ENCODE measurements around the gene SALL2.
A peak's percentile ranks its signal among the peaks of the same experiment; 100 is the strongest.

Gene SALL2

DNA sequence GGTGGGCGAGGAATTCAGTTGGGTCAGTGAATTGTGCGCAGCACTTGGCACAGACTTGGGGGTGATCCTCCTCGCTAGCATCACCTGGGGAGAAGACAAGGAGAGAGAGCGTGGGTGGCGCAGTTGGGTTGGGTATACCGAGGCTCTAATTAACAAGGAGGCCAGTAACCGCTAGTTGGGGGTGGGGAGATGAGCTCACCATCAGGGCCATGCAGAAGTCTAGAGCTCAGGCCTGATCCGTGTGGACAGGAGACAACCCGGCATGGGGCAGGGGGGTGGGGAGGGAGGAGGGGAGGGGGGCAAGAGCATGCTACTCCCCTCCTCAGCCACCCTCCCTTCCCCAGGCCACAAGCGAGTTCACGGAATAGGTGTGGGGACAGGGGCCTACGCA, 580 bp downstream of the SALL2 start:
- Histone ChIP-seq H3K79me2 (ENCODE audit: insufficient read depth, low read length) (peaks cover 5% of the 10 kb centered on the region), H3K9ac (ENCODE audit: low read depth, low read length) (peak overlapping the region; percentile 75; the same call in 1 of the 2 replicates), H3K4me3 (ENCODE audit: low read depth in 1 of 2, low read length in 2 of 2) (peak overlapping the region; percentile 69 to 88; a peak in 3 of 4 replicates), H3K4me2 (ENCODE audit: insufficient read depth, low read length) (peak overlapping the region; percentile 82), H3K9me3 (ENCODE audit: insufficient read depth, low read length, severe bottlenecking) (no peaks in the 10 kb centered on the region), H3K36me3 (ENCODE audit: insufficient read depth, low read length) (peaks cover 8% of the 10 kb centered on the region), H2AFZ (ENCODE audit: low read depth, low read length) (peak overlapping the region; percentile 94), H3K27me3 (ENCODE audit: insufficient read depth, low read length, poor library complexity) (no peaks in the 10 kb centered on the region), H4K20me1 (ENCODE audit: insufficient read depth, low read length) (no peaks in the 10 kb centered on the region), H3K4me1 (ENCODE audit: insufficient read depth, low read length) (peaks cover 16% of the 10 kb centered on the region), H3K27ac (ENCODE audit: low read length) (peak overlapping the region; percentile 74; the same call in 1 of the 2 replicates)
- TF ChIP-seq, protein P1, sequence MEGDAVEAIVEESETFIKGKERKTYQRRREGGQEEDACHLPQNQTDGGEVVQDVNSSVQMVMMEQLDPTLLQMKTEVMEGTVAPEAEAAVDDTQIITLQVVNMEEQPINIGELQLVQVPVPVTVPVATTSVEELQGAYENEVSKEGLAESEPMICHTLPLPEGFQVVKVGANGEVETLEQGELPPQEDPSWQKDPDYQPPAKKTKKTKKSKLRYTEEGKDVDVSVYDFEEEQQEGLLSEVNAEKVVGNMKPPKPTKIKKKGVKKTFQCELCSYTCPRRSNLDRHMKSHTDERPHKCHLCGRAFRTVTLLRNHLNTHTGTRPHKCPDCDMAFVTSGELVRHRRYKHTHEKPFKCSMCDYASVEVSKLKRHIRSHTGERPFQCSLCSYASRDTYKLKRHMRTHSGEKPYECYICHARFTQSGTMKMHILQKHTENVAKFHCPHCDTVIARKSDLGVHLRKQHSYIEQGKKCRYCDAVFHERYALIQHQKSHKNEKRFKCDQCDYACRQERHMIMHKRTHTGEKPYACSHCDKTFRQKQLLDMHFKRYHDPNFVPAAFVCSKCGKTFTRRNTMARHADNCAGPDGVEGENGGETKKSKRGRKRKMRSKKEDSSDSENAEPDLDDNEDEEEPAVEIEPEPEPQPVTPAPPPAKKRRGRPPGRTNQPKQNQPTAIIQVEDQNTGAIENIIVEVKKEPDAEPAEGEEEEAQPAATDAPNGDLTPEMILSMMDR (IDR thresholded peaks at IDR 0.05; ENCODE audit: borderline replicate concordance, extremely low read depth, low read length, poor library complexity, severe bottlenecking) = no peak
- no peak for TF ChIP-seq EZH2 (IDR thresholded peaks at IDR 0.05; ENCODE audit: borderline replicate concordance, low read depth, low read length, severe bottlenecking)
- ATAC-seq (ENCODE audit: insufficient read depth, low read depth) (no peak), DNase-seq (peak; percentile 16)

DNA sequence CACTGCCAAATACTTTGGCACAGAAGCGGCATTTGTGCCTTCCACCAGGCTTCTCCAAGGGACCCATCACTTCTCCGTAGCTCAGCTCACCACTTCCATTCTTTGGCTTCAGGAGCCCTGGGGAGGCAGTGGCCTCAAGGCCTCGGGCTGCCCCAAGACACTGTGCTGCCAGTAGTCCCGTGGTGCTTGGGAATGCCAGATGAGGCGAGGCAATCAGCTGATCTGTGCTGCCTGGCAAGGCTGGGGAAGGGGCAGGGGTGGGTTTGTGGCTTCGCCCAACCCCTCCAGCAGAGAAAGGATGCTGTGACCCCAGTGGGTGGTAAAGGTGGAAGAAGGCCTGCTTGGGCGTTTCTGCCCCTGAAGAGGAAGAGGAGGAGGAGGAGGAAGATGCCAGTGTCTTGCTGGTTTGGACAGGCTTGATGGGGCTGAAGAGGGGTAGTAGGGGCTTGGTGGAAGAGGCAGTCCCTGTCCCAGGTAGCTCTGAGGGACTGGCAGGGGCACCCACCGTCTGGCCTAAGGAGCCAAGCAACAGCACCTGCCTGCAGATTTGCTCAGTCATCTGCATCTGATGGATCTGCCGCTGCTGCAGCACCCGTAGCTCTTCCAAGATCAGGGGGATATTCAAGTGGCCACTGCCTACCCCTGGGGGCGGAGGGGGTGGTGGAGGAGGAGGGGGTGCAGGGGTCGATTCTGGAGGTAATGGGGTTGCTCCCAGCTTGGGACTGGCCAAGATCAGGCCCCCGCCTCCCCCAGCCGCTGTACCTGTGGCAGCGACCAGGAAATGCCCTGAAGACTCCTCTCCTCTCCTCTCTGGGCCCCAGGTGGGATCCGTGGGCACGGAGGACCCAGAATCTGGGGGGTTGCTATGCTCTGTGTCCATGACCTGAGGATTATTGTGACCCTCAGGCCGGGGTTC, 1.3 kb downstream of the SALL2 start:
- no peaks in the 10 kb centered on the region for H4K20me1 ChIP-seq (ENCODE audit: insufficient read depth, low read length)
- TF ChIP-seq, protein P1 (IDR thresholded peaks at IDR 0.05; ENCODE audit: borderline replicate concordance, extremely low read depth, low read length, poor library complexity, severe bottlenecking) = no peak
- TF ChIP-seq EZH2 (IDR thresholded peaks at IDR 0.05; ENCODE audit: borderline replicate concordance, low read depth, low read length, severe bottlenecking) = no peak
- peak overlapping the region; percentile 82 for H3K4me2 ChIP-seq (ENCODE audit: insufficient read depth, low read length)
- H3K36me3 ChIP-seq (ENCODE audit: insufficient read depth, low read length) = peaks cover 8% of the 10 kb centered on the region
- no peak overlapping the region for H2AFZ ChIP-seq (ENCODE audit: low read depth, low read length)
- peaks cover 16% of the 10 kb centered on the region for H3K4me1 ChIP-seq (ENCODE audit: insufficient read depth, low read length)
- peak overlapping the region; percentile 75; the same call in 1 of the 2 replicates for H3K9ac ChIP-seq (ENCODE audit: low read depth, low read length)
- no peaks in the 10 kb centered on the region for H3K27me3 ChIP-seq (ENCODE audit: insufficient read depth, low read length, poor library complexity)
- peak overlapping the region; percentile 20; the same call in 1 of the 2 replicates for H3K27ac ChIP-seq (ENCODE audit: low read length)
- H3K79me2 ChIP-seq (ENCODE audit: insufficient read depth, low read length) = peaks cover 5% of the 10 kb centered on the region
- DNase-seq = no peak
- peak overlapping the region in 1 of 2 experiments; percentile 88; a peak in 2 of 4 replicates for H3K4me3 ChIP-seq (ENCODE audit: low read depth in 1 of 2, low read length in 2 of 2)
- no peak for ATAC-seq (ENCODE audit: insufficient read depth, low read depth)
- H3K9me3 ChIP-seq (ENCODE audit: insufficient read depth, low read length, severe bottlenecking) = no peaks in the 10 kb centered on the region

DNA sequence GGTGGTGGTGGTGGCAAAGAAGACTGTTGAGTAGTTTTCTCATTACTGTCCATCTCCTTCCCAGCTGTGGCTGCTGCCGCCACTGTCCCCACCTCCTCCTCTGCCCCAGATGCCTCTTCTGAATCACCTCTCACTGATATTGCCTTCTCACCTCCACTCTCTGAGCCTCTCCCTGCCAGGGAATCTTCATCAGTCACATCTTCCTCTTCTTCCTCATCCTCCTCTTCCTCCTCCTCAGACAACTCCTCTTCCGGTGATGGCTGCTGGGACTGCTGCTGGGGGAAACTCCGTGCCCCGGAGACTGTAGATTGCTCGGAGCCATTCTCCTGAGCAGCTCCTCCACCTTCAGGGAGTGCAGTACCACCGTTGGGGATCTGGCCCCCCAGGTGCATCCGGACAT, 2.9 kb downstream of the SALL2 start:
- no peaks in the 10 kb centered on the region for H4K20me1 ChIP-seq (ENCODE audit: insufficient read depth, low read length)
- H2AFZ ChIP-seq (ENCODE audit: low read depth, low read length) = no peak overlapping the region
- no peak overlapping the region for H3K4me2 ChIP-seq (ENCODE audit: insufficient read depth, low read length)
- TF ChIP-seq, protein P1 (IDR thresholded peaks at IDR 0.05; ENCODE audit: borderline replicate concordance, extremely low read depth, low read length, poor library complexity, severe bottlenecking) = no peak
- TF ChIP-seq EZH2 (IDR thresholded peaks at IDR 0.05; ENCODE audit: borderline replicate concordance, low read depth, low read length, severe bottlenecking) = no peak
- H3K27ac ChIP-seq (ENCODE audit: low read length) = no peak overlapping the region
- no peak overlapping the region for H3K4me3 ChIP-seq (ENCODE audit: low read depth in 1 of 2, low read length in 2 of 2)
- H3K27me3 ChIP-seq (ENCODE audit: insufficient read depth, low read length, poor library complexity) = no peaks in the 10 kb centered on the region
- ATAC-seq (ENCODE audit: insufficient read depth, low read depth) = no peak
- H3K79me2 ChIP-seq (ENCODE audit: insufficient read depth, low read length) = peaks cover 5% of the 10 kb centered on the region
- peaks cover 8% of the 10 kb centered on the region for H3K36me3 ChIP-seq (ENCODE audit: insufficient read depth, low read length)
- peaks cover 16% of the 10 kb centered on the region for H3K4me1 ChIP-seq (ENCODE audit: insufficient read depth, low read length)
- H3K9ac ChIP-seq (ENCODE audit: low read depth, low read length) = no peak overlapping the region
- DNase-seq = no peak
- H3K9me3 ChIP-seq (ENCODE audit: insufficient read depth, low read length, severe bottlenecking) = no peaks in the 10 kb centered on the region
